Measurements from ENCODE around the gene SCLT1. TPM values are rescaled to one million over a fixed set of nuclear protein-coding genes. Genes with fewer than 3 reads are reported as not detected.

Gene SCLT1
- total and polyA plus RNA-seq, 2 of the 8 experiments (the other 6 are each of a cell fraction or from before 2014, with no cell fraction given), result 4.8 to 13.1 TPM

GRCh38 chr4:128859887-128860677 is 233.3 kb downstream of the SCLT1 start:
- H3K4me3 ChIP-seq (ENCODE audit: extremely low read depth in 1 of 4, insufficient read depth in 2 of 4, low read depth in 3 of 4, low read length in 4 of 4), result no peak overlapping the region; a peak in 1 of 8 replicates
- H3K79me2 ChIP-seq (ENCODE audit: control insufficient read depth in 1 of 2, insufficient read depth in 2 of 2, low read length in 2 of 2), result peaks cover 6 to 83% of the 10 kb centered on the region in 2 experiments
- H3K4me1 ChIP-seq (replicated peaks in 1 of 4; ENCODE audit: control insufficient read depth in 3 of 4, insufficient read depth in 4 of 4, low read length in 3 of 4), result peaks cover 0 to 9% (median 5%) of the 10 kb centered on the region in 4 experiments; a peak in 6 of 7 replicates
- no peak overlapping the region for H3K18ac ChIP-seq (ENCODE audit: extremely low read depth, low read length)
- H3K4ac ChIP-seq (replicated peaks; ENCODE audit: insufficient read length, low read depth, low read length), result no peak overlapping the region
- no peak overlapping the region for H2AK5ac ChIP-seq (ENCODE audit: low read depth, low read length)
- no peaks in the 10 kb centered on the region for H3K9me3 ChIP-seq (ENCODE audit: insufficient read depth in 2 of 2, low read depth in 1 of 2, low read length in 1 of 2)
- FAIRE-seq, result no peak
- peaks cover 15% of the 10 kb centered on the region for H3K79me1 ChIP-seq (ENCODE audit: low read depth, low read length)
- H3K23me2 ChIP-seq (ENCODE audit: low read depth, low read length), result peaks cover 4% of the 10 kb centered on the region; the same call in 1 of the 2 replicates
- no peak overlapping the region for H3K23ac ChIP-seq (ENCODE audit: insufficient read length)
- ChIA-PET CTCF (ENCODE audit: partially characterized antibody) (interaction anchor here (0.5 to 1.4 kb wide), 4 partner anchors 23 to 286 kb away, joined by 3 to 7 read pairs (median 3); no protein-coding TSS in a partner anchor), POLR2A (ENCODE audit: partially characterized antibody) (interaction anchor here (0.6 to 12.5 kb wide), 9 partner anchors 10 to 468 kb away, joined by 3 to 204 read pairs (median 4); partner anchors contain the start of gene JADE1)
- no peak overlapping the region for H4K8ac ChIP-seq (ENCODE audit: extremely low read depth, insufficient read depth, low read length)
- H2AFZ ChIP-seq (ENCODE audit: low read length), result no peak overlapping the region
- H3K56ac ChIP-seq (replicated peaks; ENCODE audit: insufficient read length, low read depth, low read length), result no peak overlapping the region
- H3K14ac ChIP-seq (ENCODE audit: insufficient read length), result no peak overlapping the region
- 92% methylated on average over 6 of the region's 6 CpGs; no CpG with 5 or more reads in 1 of the 2 experiments for WGBS, 2 experiments (ENCODE audit: extremely low coverage in 1 of 2, insufficient coverage in 1 of 2, insufficient read length in 1 of 2, insufficient replicate concordance in 2 of 2, low coverage in 1 of 2, low lambda C conversion rate in 2 of 2, missing lambda C conversion rate in 1 of 2)
- H3K36me3 ChIP-seq (ENCODE audit: control insufficient read depth in 2 of 4, insufficient read depth in 4 of 4, low read length in 3 of 4), result peaks cover 61 to 99% (median 90%) of the 10 kb centered on the region in 4 experiments
- peaks cover 36 to 45% of the 10 kb centered on the region in 2 experiments for H4K20me1 ChIP-seq (replicated peaks in 1 of 2; ENCODE audit: control insufficient read depth in 1 of 2, insufficient read depth in 2 of 2, low read length in 2 of 2)
- no peak overlapping the region for H4K91ac ChIP-seq (replicated peaks; ENCODE audit: insufficient read length, low read length)
- H2BK15ac ChIP-seq (ENCODE audit: low read length), result no peak overlapping the region
- no peak for DNase-seq (ENCODE audit: low read depth in 1 of 2, low spot score in 2 of 2)
- H3K27me3 ChIP-seq (replicated peaks in 1 of 4; ENCODE audit: control insufficient read depth in 3 of 4, extremely low read depth in 1 of 4, insufficient read depth in 3 of 4, low read length in 3 of 4), result no peaks in the 10 kb centered on the region
- H3K27ac ChIP-seq (ENCODE audit: low read depth, low read length), result 0 out of 2 replicates have a peak overlapping the region, but pooled peaks have one; percentile 17
- no peak overlapping the region for H4K5ac ChIP-seq (ENCODE audit: insufficient read length, low read depth, low read length)
- no peak overlapping the region for H3K9ac ChIP-seq (replicated peaks in 1 of 4; ENCODE audit: extremely low read depth in 1 of 4, low read depth in 3 of 4, low read length in 3 of 4)
- H3K4me2 ChIP-seq (ENCODE audit: insufficient read depth in 1 of 2, low read depth in 2 of 2, low read length in 2 of 2), result no peak overlapping the region
- no peak overlapping the region for H2BK20ac ChIP-seq (ENCODE audit: low read length)
- H2BK120ac ChIP-seq (replicated peaks; ENCODE audit: low read depth, low read length), result no peak overlapping the region
- no peak overlapping the region for H2BK12ac ChIP-seq (ENCODE audit: low read depth, low read length)
- H2BK5ac ChIP-seq (ENCODE audit: low read depth, low read length), result peak overlapping the region; percentile 26; the same call in 1 of the 2 replicates
- TF ChIP-seq POLR2A (IDR thresholded peaks at IDR 0.05; ENCODE audit: control extremely low read depth in 1 of 2, low read depth in 2 of 2, low read length in 2 of 2) (peak in 1 of 2 experiments; percentile 57; a peak in 1 of 3 replicates), JUND (IDR thresholded peaks at IDR 0.05; ENCODE audit: low read length) (no peak)

All from H1 (cell line).